ENCODE measurements around the gene STK17B.
"Not testable (repeated sequence)": the region's sequence is repeated elsewhere in the genome, so short reads cannot be mapped to it uniquely, and the experiment has no call there.

STK17B gene

DNA sequence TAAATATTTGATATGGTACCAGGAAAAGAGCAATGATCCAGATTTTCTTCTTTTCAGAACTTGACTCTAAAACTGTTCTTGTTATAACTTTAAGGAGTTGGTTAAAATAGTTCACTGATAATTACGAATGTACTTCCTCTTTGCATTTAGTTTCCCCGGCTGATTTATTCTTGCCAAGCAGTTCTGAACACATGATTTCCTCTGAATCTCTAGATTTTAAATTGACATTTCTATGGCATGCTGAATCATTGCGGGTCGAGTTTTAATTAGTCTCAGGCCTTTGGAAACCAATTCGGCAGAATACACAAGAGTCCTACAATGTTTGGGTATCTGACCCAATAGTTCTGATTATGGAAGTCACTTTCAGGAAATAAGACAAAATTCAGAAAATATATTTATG lies 65.4 kb downstream of the STK17B start:
- DNase-seq, result peak; percentile 63

GRCh38 chr2:196104066-196104465 lies 67.3 kb downstream of the STK17B start:
- DNase-seq, result no peak

- no peak for DNase-seq
These were observed 67.8 kb downstream of the STK17B start for GRCh38 chr2:196103626-196104025.

DNA sequence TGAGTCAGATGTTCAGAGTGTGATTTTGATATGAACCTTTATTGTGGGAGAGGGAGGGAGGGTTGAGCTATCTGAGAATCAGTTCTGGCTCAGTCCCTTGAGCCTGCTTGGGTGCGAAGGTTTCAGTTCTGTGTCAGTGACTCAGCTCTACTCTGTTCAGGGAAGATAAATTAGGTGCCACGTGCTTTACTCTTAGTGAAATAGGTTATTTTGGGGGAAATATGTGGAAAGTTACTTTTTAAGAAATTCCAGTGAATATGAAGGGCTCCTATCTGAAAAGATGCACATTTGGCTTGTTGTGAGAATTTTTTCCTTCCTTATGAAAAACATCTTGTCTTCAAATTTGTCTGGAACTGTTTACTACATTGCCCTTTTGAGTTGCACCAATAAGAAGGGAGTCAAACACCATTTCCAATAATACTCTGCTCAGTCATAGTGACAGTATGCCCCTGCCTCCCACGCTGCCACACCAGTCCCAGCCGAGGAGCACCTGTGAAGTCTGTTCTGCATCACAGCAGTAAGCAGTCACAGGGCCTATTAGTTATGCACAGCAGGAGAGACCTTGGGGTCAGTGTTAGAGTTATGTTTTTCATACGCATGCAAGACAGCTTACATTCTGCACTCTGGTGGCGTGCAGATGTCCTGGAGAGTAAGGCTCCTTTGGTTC lies 69.9 kb downstream of the STK17B start:
- DNase-seq, result peak; percentile 87

- DNase-seq, result no peak
These were observed 71.5 kb downstream of the STK17B start for GRCh38 chr2:196099916-196100315.

GRCh38 chr2:196097864-196098660 lies 73.3 kb downstream of the STK17B start:
- no peak for DNase-seq

DNA sequence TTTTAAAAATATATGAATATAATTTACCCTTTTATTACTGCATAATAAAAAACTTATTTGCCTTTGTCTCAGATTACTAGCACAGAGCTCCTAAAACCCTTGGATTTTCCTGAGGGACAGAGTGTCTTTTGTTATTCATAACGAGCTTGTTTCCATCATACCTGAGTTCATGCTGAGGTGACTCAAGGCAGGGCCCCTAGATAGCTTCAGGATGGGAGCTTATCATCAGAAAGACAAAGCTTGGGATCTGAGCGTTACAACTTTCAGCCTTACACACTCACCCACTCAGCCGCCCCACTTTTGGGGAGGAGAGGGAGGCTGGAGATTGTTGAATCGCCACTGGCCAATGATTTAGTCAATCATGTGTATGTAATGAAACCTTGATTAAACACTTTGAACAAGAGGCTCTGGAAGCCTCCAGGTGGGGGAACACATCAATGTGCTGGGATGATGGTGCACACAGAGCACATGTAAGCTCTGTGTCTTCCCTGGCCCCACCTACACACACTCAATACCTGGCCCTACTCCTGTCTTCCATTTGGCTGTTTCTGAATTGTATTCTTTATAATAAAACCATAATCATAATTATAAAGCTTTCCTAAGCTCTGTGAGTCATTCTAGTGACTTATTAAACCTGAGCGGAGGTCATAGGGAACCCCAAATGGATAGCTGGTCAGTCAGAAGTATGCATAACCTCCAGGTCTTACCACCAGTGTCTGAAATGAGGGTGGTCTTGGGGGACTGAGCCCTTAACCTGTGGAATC lies 74.2 kb downstream of the STK17B start:
- no peak for DNase-seq

- no peak for DNase-seq
These were observed 75.1 kb downstream of the STK17B start for GRCh38 chr2:196096264-196096663.

DNA sequence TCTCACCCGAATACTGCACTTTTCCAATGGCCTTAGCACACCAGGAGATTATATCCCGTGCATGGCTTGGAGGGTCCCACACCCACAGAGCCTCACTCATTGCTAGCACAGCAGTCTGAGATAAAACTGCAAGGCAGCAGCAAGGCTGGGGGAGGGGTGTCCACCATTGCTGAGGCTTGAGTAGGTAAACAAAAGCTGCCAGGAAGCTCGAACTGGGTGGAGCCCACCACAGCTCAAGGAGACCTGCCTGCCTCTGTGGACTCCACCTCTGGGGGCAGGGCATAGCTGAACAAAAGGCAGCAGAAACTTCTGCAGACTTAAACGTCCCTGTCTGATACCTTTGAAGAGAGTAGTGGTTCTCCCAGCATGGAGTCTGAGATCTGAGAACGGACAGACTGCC lies 81.9 kb downstream of the STK17B start:
- not testable (repeated sequence) for DNase-seq

GRCh38 chr2:196088203-196088602 lies 83.2 kb downstream of the STK17B start:
- DNase-seq, result peak; percentile 16

DNA sequence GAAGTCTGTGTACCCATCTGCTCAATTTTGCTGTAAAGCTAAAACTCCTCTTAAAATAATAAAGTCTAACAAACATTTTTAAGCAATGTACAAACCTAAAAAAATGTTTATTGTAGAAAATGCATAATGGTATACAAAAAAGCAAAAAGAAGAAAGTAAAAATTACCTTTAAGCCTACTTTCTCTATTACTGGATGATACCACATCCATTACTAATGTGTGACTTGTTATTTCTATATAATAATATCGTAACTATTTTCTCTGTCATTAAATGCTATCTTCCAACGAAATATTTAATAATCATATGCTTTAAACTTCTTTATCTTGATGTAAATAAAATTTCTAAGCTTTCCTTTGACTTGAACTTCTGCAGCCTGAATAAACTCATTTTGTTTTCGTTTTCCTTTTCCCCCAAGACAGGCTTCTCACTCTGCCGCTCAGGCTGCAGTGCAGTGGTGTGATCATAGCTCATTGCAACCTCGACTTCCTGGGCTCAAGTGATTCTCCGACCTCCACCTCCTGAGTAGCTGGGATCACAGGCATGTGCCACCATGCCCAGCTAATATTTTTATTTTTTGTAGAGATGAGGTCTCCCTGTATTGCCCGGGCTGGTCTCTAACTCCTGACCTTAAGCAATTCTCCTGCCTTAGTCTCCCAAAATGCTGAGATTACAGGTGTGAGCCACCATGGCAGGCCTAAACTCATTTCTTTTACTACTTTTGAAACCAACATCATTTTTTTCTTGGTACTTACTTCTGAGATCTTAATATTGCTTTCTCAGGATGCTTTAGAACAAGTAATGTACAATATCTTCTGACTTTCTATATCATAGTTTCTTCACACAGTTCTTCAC lies 84.6 kb downstream of the STK17B start:
- DNase-seq, result no peak

GRCh38 chr2:196083601-196084000 lies 87.8 kb downstream of the STK17B start:
- DNase-seq, result no peak

Measured in hematopoietic multipotent progenitor cell treated with erythropoietin and hydrocortisone succinate and interleukin-3 and kit ligand, for 6 days (in vitro differentiated cells).